NCI-H226 (cell line): ENCODE data around the gene SDK1.

Experiments
- DNase-seq: peaks from one replicate; pipeline ENCODE4 v3.0.0-alpha.2; 2015

Gene SDK1

DNA sequence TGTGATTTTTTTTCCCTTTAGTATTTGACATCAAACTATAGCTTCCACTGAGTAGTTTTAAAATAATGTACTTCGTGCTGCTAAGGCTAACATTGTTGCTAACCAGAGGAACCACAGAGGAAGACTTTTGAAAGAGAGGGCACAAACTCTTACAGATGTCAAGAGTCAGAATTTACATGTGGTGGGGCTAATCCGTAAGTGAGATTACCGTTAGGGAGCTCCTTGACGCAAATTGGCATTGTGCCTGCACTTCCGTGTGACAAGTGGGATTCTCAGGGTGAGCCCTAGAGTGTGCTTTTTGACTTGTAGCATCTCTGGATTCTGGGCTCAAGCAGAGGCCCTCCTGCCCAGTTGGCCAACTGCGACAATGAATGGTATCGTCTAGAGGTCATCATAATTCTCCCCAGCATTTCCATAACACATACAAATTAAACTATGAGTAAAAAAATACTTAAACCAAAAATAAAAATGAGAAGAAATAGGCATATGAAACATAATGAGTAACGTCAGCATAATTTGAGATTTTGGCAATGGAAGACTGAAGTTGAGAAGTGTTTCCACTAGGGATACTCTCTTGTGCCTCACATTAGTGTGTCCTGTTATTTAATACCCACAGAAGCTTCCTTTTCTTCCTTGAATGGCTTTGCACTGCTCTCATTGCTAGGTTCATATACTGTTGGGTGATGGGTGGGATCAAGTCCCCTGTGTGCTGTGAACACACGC is 164.0 kb downstream of the SDK1 start:
- no peak for DNase-seq

DNA sequence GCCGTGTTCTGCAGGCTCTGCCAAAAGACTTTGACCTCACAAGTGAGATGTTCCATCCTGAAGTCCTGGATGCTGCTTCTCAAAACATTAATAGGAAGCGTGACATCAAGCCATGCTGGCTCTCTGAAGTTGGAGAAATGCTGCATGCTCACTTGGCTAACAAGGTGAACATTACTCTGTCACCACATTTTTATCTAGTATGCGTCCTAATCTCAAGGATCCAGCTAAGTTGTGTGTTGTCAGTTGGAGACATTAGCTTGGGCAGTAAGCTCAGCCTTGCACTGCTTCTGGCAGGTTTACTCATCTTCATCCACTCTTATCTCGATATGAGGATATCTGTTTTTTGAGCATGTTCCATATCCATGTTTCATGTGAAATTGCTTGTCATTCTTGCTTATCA is 165.2 kb downstream of the SDK1 start:
- DNase-seq = no peak

DNA sequence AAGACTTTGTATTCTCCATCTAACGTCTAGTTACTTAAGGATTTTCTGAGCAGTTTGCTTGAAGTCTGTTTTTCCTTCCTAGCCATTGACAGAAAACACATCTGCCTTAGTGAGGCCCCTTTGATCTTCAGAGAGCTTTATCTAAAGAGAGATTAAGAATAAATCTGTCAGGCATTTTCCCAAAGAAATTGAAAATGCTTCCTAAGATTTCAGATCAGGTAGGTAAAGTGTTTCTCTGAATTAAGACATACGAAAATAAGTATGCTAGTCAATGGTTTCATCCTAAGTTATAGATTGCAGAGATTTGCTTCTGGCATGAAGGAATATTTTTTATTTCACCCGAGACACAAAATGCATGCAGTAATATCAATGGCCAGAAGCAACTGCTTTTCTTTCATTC is 168.6 kb downstream of the SDK1 start:
- no peak for DNase-seq

GRCh38 chr7:3480197-3480596 is 179.1 kb downstream of the SDK1 start:
- DNase-seq = no peak

- no peak for DNase-seq
Observed at GRCh38 chr7:3481435-3481834, 180.4 kb downstream of the SDK1 start.

DNA sequence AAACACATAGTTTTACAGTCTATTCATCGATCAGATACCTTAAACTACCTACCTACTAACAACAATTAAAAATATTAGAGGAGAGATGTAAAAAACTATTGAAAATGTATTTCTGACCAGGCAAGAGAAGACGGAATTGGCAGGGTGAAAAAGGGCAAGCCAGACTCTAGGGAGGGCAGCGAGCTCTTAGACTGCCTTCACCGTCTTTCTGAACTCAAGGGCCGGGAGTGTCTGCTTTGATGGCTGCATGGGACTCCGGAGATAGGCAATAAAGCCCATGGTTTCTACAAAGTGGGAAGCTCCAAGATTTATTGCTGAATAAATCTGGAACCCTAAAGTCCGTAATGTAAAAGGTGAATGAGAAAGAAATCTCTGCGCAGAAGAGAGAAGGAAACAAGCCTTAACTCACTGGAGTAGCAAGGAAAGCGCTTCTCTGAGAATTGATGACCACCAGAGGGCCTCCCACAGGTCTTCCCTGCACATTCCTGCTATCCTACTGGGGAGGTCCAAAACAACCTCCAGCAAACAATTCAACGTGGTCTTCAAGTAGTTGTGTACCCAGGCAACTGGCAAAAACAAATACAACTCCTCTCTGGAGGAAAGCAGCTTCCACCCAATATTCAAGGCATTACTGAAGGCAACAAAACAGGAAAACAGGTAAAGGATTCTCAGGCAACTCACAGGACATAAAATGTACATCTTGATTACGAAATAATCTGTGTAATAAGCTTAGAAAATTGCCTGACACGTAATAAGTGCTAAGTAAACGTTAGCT is 181.3 kb downstream of the SDK1 start:
- DNase-seq = peak; percentile 75

GRCh38 chr7:3486841-3487240 is 185.8 kb downstream of the SDK1 start:
- no peak for DNase-seq

GRCh38 chr7:3488829-3489228 is 187.8 kb downstream of the SDK1 start:
- no peak for DNase-seq

DNA sequence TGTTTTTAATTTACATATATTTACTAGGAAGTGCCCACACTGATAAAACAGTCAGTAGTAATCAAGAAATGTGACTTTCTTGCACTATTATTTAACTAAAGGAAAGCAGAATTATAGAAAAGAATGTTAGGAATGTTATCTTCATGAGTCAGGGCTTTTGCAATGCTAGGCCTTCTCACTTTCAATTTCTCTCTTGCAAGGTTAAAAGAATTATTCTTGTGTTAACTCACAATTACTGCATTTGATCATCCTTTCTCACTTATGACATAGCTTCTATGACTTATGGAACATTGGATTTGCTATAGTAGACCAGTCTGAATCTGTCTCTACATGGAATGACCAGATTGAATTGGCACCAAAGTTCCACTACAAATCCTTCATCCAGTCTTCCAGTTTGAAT is 192.4 kb downstream of the SDK1 start:
- DNase-seq = peak; percentile 88

DNA sequence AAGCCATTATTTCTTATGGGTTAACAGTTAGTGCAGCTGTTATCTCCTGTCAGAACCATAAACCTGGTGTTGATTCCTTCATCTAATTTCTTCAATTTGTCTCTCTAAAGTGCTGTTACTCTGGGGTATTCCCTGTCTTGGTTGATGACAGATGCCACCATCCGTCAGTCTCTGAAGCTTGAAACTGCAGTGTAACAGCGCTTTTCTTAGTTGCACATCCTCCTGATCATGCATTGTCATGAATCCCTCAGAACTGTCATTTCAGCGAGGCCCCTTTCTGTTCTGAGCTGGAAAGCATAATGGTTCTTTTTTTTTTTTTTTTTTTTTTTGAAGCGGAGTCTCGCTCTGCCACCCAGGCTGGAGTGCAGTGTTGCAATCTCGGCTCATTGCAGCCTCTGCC is 193.9 kb downstream of the SDK1 start:
- no peak for DNase-seq

GRCh38 chr7:3495530-3495929 is 194.5 kb downstream of the SDK1 start:
- no peak for DNase-seq

DNA sequence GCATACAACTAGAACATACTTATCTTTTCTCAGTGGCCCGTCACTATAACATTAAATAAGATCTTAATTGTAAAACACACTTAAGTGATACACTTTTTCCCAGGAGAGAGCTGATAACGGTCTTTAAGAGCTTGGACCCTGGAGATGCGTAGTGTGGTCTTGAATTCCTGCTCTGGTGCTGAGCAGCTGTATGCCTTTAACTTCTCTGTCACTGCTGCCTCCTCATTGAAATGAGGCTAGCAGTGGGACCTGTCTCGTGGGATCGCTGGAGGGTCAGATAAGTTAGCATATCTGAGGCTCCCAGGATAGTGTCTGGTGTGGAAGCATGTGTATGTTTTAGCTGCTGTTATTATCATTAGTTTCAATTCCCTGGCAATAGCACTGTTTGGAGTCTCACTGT is 194.9 kb downstream of the SDK1 start:
- DNase-seq = no peak

DNA sequence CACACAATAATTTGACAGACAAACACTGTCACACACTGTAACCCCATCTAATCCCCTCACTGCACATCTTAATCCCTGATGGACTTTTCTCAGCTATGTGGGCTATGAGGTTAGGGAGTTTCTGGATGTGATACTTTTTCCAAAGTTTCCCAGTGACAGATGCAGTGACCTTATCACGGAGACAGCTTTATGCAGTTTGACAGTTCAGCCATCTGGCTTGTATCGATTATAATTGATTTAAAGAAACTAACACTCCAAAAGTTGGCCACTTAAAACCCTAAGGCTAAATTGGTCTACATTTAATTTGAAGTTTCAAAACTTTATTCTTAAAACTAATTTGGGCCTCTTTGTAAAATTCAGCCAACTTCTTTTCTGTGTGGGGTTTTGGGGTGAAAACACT is 196.7 kb downstream of the SDK1 start:
- no peak for DNase-seq

DNA sequence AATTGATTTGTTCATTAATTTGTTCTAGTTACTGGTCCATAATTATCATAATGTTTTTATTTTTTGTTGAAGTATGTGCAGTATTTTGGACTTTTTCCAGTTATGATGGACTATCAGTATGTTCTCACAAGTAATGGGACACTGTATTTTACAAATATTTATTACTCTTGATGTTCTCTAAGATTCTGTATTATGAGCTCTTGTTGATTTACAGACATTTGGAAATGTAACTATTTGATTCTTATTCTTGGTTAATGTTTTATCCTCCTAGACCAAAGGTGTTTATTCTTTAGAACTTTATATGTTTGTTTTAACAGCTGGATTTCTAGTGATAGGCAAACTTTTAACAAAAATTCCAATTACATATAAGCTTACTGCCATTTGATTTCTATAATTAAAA is 200.6 kb downstream of the SDK1 start:
- no peak for DNase-seq

- DNase-seq = no peak
Observed at GRCh38 chr7:3504384-3504783, 203.3 kb downstream of the SDK1 start.

DNA sequence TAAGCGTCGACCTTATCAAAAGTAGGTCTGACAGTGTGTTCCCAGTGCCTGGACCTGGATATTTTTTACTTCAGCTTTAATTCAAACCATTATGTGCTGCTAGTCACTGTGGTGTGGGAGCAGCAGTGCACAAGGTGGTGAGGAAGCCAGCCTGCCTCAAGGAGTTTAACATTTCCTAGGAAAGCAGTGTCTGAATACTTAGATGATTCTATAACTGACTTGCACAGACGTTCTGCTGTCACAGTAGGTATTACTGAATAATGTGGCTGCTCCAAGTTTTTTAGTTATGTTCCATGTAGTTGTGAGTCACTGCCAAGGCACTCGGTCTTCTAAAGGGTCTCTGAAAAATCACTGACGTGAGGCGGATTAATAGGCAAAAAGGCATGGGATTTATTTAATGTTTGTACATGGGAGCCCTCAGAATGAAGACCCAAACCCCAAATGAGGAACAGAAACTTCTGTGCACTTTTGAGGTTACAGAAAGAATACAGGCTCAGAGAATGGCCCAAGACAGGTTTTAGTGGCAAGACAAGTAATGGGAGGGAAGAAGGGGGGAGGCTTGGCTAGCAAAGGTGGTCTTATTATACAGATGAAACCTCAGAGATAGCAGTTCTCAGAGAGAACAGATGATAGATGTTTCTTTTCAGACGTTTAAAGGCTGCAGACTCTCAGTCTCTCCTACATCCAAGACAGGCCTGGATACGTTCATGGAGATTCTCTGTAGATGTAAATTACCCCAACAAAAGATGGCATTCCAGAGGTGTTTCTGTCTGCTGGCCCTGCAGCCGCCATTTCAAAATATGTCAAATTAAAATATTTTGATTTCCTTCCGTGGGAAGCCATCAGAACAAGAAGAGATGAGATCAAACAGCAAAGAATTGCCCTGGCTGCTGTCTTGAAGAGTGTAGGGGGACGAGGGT is 209.3 kb downstream of the SDK1 start:
- no peak for DNase-seq

GRCh38 chr7:3517344-3517743 is 216.3 kb downstream of the SDK1 start:
- no peak for DNase-seq

- no peak for DNase-seq
Observed at GRCh38 chr7:3518546-3518945, 217.5 kb downstream of the SDK1 start.

- no peak for DNase-seq
Observed at GRCh38 chr7:3520206-3520605, 219.2 kb downstream of the SDK1 start.

DNA sequence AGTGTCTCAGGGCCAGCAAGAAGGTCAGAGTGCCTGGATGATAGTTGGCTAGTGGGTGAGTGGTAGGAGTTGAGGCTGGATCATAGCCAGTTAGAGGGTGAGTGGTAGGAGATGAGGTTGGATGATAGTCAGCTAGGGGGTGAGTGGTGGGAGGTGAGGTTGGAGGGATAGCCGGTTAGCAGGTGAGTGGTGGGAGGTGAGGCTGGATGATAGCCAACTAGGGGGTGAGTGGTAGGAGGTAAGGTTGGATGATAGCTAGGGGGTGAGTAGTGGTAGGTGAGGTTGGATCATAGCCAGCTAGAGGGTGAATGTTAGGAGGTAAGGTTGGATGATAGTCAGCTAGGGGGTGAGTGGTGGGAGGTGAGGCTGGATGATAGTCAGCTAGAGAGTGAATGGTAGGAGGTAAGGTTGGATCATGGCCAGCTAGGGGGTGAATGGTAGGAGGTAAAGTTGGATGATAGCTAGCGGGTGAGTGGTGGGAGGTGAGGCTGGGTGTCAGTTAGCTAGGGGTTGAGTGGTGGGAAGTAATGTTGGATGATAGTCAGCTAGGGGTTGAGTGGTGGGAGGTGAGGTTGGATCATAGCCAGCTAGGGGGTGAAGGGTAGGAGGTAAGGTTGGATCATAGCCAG is 226.6 kb downstream of the SDK1 start:
- no peak for DNase-seq

GRCh38 chr7:3533040-3533439 is 232.0 kb downstream of the SDK1 start:
- DNase-seq = peak; percentile 67

DNA sequence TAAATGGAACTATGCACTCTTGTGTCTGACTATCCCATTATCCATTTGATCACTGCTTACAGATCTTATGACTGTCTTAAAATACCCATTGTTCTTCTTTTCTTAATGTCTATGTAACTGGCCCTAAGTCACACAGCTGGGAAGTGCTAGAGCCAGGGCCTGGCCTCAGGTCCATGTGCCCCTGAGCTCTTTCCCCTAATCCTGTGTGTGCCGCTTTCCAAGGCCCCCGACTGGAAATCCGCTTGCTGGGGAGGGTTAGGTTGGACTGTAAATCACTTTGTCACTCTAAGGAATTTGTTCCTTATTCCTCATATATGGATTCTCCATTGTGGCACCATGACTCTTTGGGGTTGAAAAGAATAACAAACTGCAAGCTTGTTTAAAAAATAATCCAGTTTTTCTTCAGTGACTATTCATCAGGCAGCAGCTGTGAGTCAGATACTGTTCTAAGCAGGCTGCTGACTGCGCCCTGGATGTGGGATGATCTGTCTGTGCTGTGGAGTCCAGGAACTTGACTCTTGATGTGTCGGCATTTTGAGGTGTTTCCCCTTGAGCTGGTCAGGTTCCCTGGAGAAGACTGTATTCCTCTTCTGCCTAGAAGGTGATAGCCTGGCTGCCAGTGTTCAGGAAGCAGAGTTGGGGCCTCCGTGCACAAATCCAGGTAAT is 236.3 kb downstream of the SDK1 start:
- DNase-seq = peak; percentile 72

DNA sequence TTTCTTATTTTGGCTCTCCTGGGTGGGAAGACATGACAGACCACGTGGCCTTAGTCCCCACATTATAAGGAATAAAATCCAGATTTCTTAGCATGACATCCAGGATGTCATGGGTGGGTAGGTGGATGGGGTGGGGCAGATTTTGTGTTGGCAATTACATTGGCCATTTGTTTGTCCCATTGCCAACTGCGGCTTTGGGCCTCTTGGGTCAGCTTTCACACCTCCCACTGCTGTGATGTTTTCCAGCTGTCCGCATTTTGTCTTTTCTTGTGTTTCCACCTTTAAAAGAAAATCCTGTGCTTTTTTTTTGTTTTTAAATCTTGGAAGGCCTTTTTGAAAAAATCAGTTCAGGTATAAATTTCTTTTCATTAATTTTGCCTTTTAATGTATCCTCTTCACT is 237.0 kb downstream of the SDK1 start:
- no peak for DNase-seq
